Liver (tissue), 9 donors: ENCODE data around the gene EXOC4. TPM values are rescaled to one million over a fixed set of nuclear protein-coding genes. Genes with fewer than 3 reads are reported as not detected.

ENCODE experiments used
- DNase-seq: peaks from one replicate; pipeline ENCODE4 v3.0.0-alpha.2; 2017; ENCODE audit warnings: low spot score
- H3K27ac ChIP-seq, 2 donors: one replicate each; pipeline ENCODE4 v1.7.0; 2013; ENCODE audit warnings: inconsistent platforms in 2 of 2, low read length in 2 of 2, control low read depth in 1 of 2, low read depth in 1 of 2, mild to moderate bottlenecking in 1 of 2
- H3K27me3 ChIP-seq, 4 donors: one replicate each; pipeline versions ENCODE4 v1.6.1 to v1.7.0; 2013; ENCODE audit warnings: low read length in 3 of 4, inconsistent platforms in 1 of 4, mild to moderate bottlenecking in 1 of 4, moderate library complexity in 1 of 4; ENCODE audit not compliant: control insufficient read depth in 4 of 4, insufficient read depth in 4 of 4
- H3K36me3 ChIP-seq, 4 donors: one replicate each; pipeline versions ENCODE4 v1.6.1 to v1.7.0; 2013; ENCODE audit warnings: low read length in 3 of 4, mild to moderate bottlenecking in 3 of 4, low read depth in 1 of 4, moderate library complexity in 1 of 4; ENCODE audit not compliant: control insufficient read depth in 4 of 4, insufficient read depth in 3 of 4
- H3K4me1 ChIP-seq, 4 donors: one replicate each; pipeline versions ENCODE4 v1.6.1 to v1.7.0; 2013; ENCODE audit warnings: low read length in 3 of 4, mild to moderate bottlenecking in 3 of 4, moderate library complexity in 1 of 4; ENCODE audit not compliant: control insufficient read depth in 4 of 4, insufficient read depth in 4 of 4
- H3K4me3 ChIP-seq, 3 donors: one replicate each; pipeline versions ENCODE4 v1.6.1 to v1.7.0; 2013; ENCODE audit warnings: low read length in 3 of 3, control low read depth in 1 of 3, low read depth in 1 of 3, mild to moderate bottlenecking in 1 of 3
- H3K9ac ChIP-seq, 2 donors: one replicate each; pipeline ENCODE4 v1.7.0; 2013; ENCODE audit warnings: low read length in 2 of 2, mild to moderate bottlenecking in 2 of 2, moderate library complexity in 2 of 2, control low read depth in 1 of 2, low read depth in 1 of 2
- H3K9me3 ChIP-seq, 4 donors: one replicate each; pipeline versions ENCODE4 v1.6.1 to v1.7.0; 2013; ENCODE audit warnings: low read length in 3 of 4; ENCODE audit not compliant: control insufficient read depth in 4 of 4
- ATF3 ChIP-seq: IDR thresholded peaks from 2 replicates; pipeline ENCODE4 v1.6.1; 2016; ENCODE audit warnings: antibody characterized with exemption
- EGR1 ChIP-seq, 2 donors: IDR thresholded peaks; 2 replicates each; pipeline ENCODE4 v1.6.1; 2016 to 2018; ENCODE audit warnings: antibody characterized with exemption in 2 of 2, low read depth in 2 of 2
- FOXA1 ChIP-seq: IDR thresholded peaks from 2 replicates; pipeline ENCODE4 v1.6.1; 2016; ENCODE audit warnings: antibody characterized with exemption
- FOXA2 ChIP-seq: IDR thresholded peaks from 2 replicates; pipeline ENCODE4 v1.6.1; 2016; ENCODE audit warnings: antibody characterized with exemption
- GABPA ChIP-seq, 2 donors: IDR thresholded peaks in 1 of 2; conservative IDR thresholded peaks in 1 of 2; 2 replicates each; pipeline ENCODE4 v1.6.1; 2016; ENCODE audit warnings: antibody characterized with exemption in 2 of 2, mild to moderate bottlenecking in 1 of 2, moderate library complexity in 1 of 2
- HNF4A ChIP-seq, 2 donors: conservative IDR thresholded peaks; 2 replicates each; pipeline ENCODE4 v1.6.1; 2016; ENCODE audit warnings: antibody characterized with exemption in 2 of 2, mild to moderate bottlenecking in 2 of 2
- HNF4G ChIP-seq: IDR thresholded peaks from 2 replicates; pipeline ENCODE4 v1.6.1; 2016; ENCODE audit warnings: antibody characterized with exemption
- RAD21 ChIP-seq, 2 donors: IDR thresholded peaks; 2 replicates each; pipeline ENCODE4 v1.6.1; 2016; ENCODE audit warnings: antibody characterized with exemption in 2 of 2, mild to moderate bottlenecking in 2 of 2
- REST ChIP-seq: IDR thresholded peaks from 2 replicates; pipeline ENCODE4 v1.6.1; 2016; ENCODE audit warnings: antibody characterized with exemption, mild to moderate bottlenecking
- RXRA ChIP-seq, 2 donors: IDR thresholded peaks; 2 replicates each; pipeline ENCODE4 v1.6.1; 2017 to 2018; ENCODE audit warnings: antibody characterized with exemption in 2 of 2, mild to moderate bottlenecking in 1 of 2
- SP1 ChIP-seq: IDR thresholded peaks from 2 replicates; pipeline ENCODE4 v1.6.1; 2018; ENCODE audit warnings: antibody characterized with exemption, mild to moderate bottlenecking
- YY1 ChIP-seq: IDR thresholded peaks from 2 replicates; pipeline ENCODE4 v1.6.1; 2016; ENCODE audit warnings: antibody characterized with exemption, mild to moderate bottlenecking
- ZBTB33 ChIP-seq: IDR thresholded peaks from 2 replicates; pipeline ENCODE4 v1.6.1; 2016; ENCODE audit warnings: antibody characterized with exemption
- WGBS: extraction: QIAGEN DNeasy Blood & Tissue Kit; methylation state at CpG from one replicate; pipeline ENCODE4 v1.1.7; 2013; 5-methylcytosine and 5-hydroxymethylcytosine counted together
- polyA plus RNA-seq, 2 donors: library from polyadenylated mRNA; stranded (reverse) in 1 of 2; unstranded in 1 of 2; fragments of 200-250 nt in 1 of 2; fragments of >200 nt in 1 of 2; fragmentation: Nextera tagmentation in 1 of 2; extraction: Ambion mirVana in 1 of 2; gene quantifications; one replicate each; pipeline versions ENCODE4 v1.2.1 to v1.2.3, GENCODE V29; 2013 to 2015
- total RNA-seq, 2 donors: library from RNA; depleted of rRNA; stranded (reverse); fragments of >200 nt; gene quantifications; one replicate each; pipeline ENCODE4 v1.2.3, GENCODE V29; 2014
- TF ChIP-seq, protein P1 (sequence below): IDR thresholded peaks from 2 replicates; pipeline ENCODE4 v1.6.1; 2016; ENCODE audit warnings: antibody characterized with exemption
- donor health status: healthy.
- donor health status: healthy.
- donor health status: healthy.
- donor health status: healthy.
- donor health status: healthy.

The EXOC4 gene
- total and polyA plus RNA-seq, 4 donors: 9.5 to 55.9 (median 23.6) TPM

- Histone ChIP-seq H3K36me3 (no peaks in the 10 kb centered on the region), H3K4me1 (no peaks in the 10 kb centered on the region), H3K9ac (no peak overlapping the region), H3K9me3 (no peaks in the 10 kb centered on the region), H3K4me3 (no peak overlapping the region), H3K27ac (no peak overlapping the region), H3K27me3 (no peaks in the 10 kb centered on the region)
- no peak for DNase-seq
- 87% methylated on average over 2 of the region's 2 CpGs for WGBS
- no peak for TF ChIP-seq REST
- TF ChIP-seq FOXA1: no peak
- TF ChIP-seq RXRA (IDR thresholded peaks at IDR 0.05): no peak
- TF ChIP-seq SP1: no peak
- no peak for TF ChIP-seq HNF4A (conservative IDR thresholded peaks at IDR 0.05)
- no peak for TF ChIP-seq GABPA (IDR thresholded peaks at IDR 0.05 in 1 of 2, conservative IDR thresholded peaks at IDR 0.05 in 1 of 2)
- TF ChIP-seq YY1: no peak
- no peak for TF ChIP-seq FOXA2
- TF ChIP-seq HNF4G: no peak
- no peak for TF ChIP-seq RAD21 (IDR thresholded peaks at IDR 0.05)
- TF ChIP-seq ZBTB33: no peak
- TF ChIP-seq, protein P1, sequence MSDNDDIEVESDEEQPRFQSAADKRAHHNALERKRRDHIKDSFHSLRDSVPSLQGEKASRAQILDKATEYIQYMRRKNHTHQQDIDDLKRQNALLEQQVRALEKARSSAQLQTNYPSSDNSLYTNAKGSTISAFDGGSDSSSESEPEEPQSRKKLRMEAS: no peak
- no peak for TF ChIP-seq ATF3
- TF ChIP-seq EGR1 (IDR thresholded peaks at IDR 0.05; ENCODE audit: low read depth in 2 of 2): no peak
Measured at GRCh38 chr7:133683182-133683454, 430.2 kb downstream of the EXOC4 start.

DNA sequence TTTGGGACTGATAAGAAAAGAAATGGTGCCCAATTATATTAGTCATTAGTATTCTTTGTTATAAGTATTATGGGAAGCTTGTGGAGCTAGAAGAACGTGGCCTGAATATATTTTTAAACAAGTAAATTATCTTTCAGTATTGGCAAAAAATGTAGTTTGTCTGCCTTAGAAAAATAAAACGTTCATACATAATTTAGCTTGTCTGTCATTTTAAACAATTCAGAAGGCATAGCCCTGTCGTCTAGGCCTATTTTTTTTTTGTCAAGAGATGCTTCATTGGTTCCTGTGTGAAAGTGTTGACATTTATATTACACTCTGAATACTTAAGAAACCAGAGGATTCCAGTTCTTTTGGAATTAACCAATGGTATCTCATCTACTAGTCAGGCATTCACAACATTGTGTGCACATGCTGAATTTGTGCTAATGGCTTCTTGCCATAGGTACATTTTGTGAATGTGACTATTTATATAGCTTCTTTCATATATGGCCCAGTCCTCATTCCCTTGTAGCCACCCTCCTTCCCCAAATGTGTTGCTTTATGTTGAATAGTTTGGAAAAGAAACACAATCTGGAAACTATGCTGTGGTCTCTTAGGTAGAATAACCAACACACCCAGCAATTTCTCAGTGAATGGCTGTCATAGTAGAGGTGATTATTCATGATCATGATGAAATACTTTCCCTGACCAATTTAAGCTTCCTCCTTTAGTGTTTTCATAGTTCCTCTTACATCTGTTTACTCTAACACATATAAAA lies 435.8 kb downstream of the EXOC4 start:
- Histone ChIP-seq H3K27ac (no peak overlapping the region), H3K4me3 (no peak overlapping the region), H3K27me3 (no peaks in the 10 kb centered on the region), H3K9me3 (no peaks in the 10 kb centered on the region), H3K36me3 (no peaks in the 10 kb centered on the region), H3K4me1 (no peaks in the 10 kb centered on the region), H3K9ac (no peak overlapping the region)
- 91% methylated on average over 3 of the region's 3 CpGs for WGBS
- no peak for TF ChIP-seq FOXA1
- no peak for TF ChIP-seq REST
- no peak for TF ChIP-seq FOXA2
- TF ChIP-seq RAD21 (IDR thresholded peaks at IDR 0.05): no peak
- no peak for DNase-seq
